ENCODE results near the gene GIGYF1. TPM values are rescaled to one million over a fixed set of nuclear protein-coding genes. Genes with fewer than 3 reads are reported as not detected.

GIGYF1 gene
- total and polyA plus RNA-seq, 2 of the 4 experiments (the other 2 are of a cell fraction) = 3.0 to 10.7 TPM

DNA sequence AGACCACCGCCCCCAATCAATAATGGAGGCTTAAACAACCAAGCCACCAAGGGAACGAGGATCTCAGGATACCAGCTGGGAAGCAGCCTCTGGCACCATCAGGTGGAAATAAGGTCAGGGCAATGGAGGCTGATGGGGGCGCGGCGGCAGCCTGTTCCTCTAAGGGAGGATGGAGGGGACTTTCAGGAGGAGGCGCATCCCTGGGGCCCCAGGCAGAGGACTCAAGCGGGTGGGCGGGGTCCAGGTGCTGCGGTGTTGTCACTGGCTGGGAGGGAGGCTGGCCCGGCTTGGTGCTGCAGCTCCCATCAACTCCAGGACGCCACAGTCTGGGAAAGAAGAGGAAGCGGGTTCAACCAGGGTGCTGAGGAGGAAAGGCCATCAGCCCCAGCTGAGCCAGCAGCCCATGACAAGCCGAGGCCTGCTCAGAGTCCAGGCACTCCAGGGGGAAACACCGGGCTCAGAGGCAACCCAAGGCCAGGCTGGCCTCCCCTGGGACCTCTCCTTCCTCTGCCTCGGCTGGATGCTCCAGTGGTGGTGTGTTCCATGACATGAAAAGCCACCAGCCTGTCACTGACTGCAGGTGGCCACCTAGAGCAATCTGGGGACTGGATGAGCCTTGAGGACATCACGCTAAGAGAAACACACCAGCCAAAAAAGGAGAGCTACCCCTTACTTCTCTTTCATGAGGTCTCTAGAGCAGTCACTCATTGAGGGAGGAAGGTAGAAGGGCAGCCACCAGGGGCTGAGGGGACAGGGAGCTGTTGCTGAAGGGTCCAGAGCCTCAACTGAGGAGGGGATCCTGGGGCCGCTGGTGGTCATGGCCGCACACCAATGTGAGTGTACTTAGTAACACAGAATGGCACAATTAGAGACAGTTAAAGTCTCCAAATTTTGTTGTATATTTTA lies 4.6 kb downstream of the GIGYF1 start:
- Histone ChIP-seq H2BK15ac (ENCODE audit: low read depth, low read length) (no peak overlapping the region), H3K4me2 (ENCODE audit: low read depth, low read length) (no peak overlapping the region), H2BK5ac (ENCODE audit: low read depth, low read length, poor library complexity, severe bottlenecking) (no peak overlapping the region), H2AFZ (replicated peaks; ENCODE audit: low read length, poor library complexity) (no peak overlapping the region), H4K5ac (ENCODE audit: low read depth, low read length) (no peak overlapping the region), H3K27ac (ENCODE audit: insufficient read depth, low read length) (no peak overlapping the region), H2AK5ac (ENCODE audit: low read depth, low read length) (no peak overlapping the region), H2AK9ac (replicated peaks; ENCODE audit: low read depth, low read length, poor library complexity) (no peak overlapping the region), H4K8ac (ENCODE audit: low read depth in 2 of 2, low read length in 2 of 2) (no peak overlapping the region), H4K91ac (ENCODE audit: insufficient read depth, low read depth, low read length) (no peak overlapping the region), H3K4ac (ENCODE audit: low read depth, low read length) (no peak overlapping the region), H3K27me3 (ENCODE audit: control insufficient read depth, insufficient read depth, low read length) (no peaks in the 10 kb centered on the region), H3K36me3 (ENCODE audit: control insufficient read depth, insufficient read depth, low read length) (peaks cover 44% of the 10 kb centered on the region), H3K18ac (ENCODE audit: low read depth, low read length) (no peak overlapping the region), H4K20me1 (ENCODE audit: insufficient read depth, low read length) (peaks cover 61% of the 10 kb centered on the region), H3K4me1 (ENCODE audit: control insufficient read depth, insufficient read depth, low read length) (peaks cover 19% of the 10 kb centered on the region), H3K56ac (ENCODE audit: extremely low read depth, insufficient read depth, low read length) (no peak overlapping the region), H3K23ac (ENCODE audit: low read depth, low read length) (no peak overlapping the region), H3K9me1 (ENCODE audit: insufficient read depth, low read length) (no peaks in the 10 kb centered on the region), H3K79me1 (ENCODE audit: low read depth in 1 of 2, low read length in 2 of 2) (peaks cover 29 to 55% of the 10 kb centered on the region in 2 experiments), H2BK20ac (ENCODE audit: low read depth, low read length) (no peak overlapping the region), H3K4me3 (ENCODE audit: insufficient read depth, low read depth, low read length) (no peak overlapping the region), H3K14ac (replicated peaks; ENCODE audit: low read depth, low read length) (no peak overlapping the region), H2BK120ac (ENCODE audit: low read depth, low read length) (no peak overlapping the region), H3K9ac (ENCODE audit: low read depth, low read length) (no peak overlapping the region), H3K9me3 (ENCODE audit: control insufficient read depth, insufficient read depth, low read length) (no peaks in the 10 kb centered on the region)
- no TSS peak for BruUV-seq (replicated peaks)
- 92% methylated on average over 2 of the region's 18 CpGs; no CpG with 5 or more reads in 1 of the 2 experiments for WGBS, 2 experiments (ENCODE audit: extremely low coverage in 2 of 2, insufficient read length in 1 of 2)
- no peak for ATAC-seq (ENCODE audit: low read depth)
- POLR2A ChIA-PET (ENCODE audit: unreplicated experiment) = no interaction called here
- CTCF ChIA-PET = interaction anchor here (0.5 to 2.0 kb wide), 5 partner anchors 105 to 234 kb away, joined by 3 to 6 read pairs (median 3); partner anchors contain the start of gene SLC12A9
- no peak for TF ChIP-seq BHLHE40 (IDR thresholded peaks at IDR 0.05; ENCODE audit: low read depth, low read length)
- no peak for TF ChIP-seq MAZ (IDR thresholded peaks at IDR 0.05; ENCODE audit: borderline replicate concordance, low read depth, low read length)
- TF ChIP-seq FOS (IDR thresholded peaks at IDR 0.05; ENCODE audit: low read depth, low read length) = no peak
- dilution Hi-C loops (cut with HindIII; ENCODE audit: low sequenced_read_pairs, unreplicated experiment) = no loop called here
- in situ Hi-C loops (cut with MboI; ENCODE audit: low sequenced_read_pairs) = loop anchor here (10.0 kb wide), 1 partner anchor 225 kb away; the partner anchor contains the start of gene SPACDR
- DNase-seq = no peak
- intact Hi-C loops (cut with micrococcal nuclease) = loop anchor here (2.0 to 5.0 kb wide), 2 partner anchors 87 to 221 kb away; partner anchors contain the start of gene PCOLCE

Data from IMR-90 (cell line).